GM19372 (cell line): ENCODE measurements around the gene CXXC5.

Experiments used
- ATAC-seq: cut with Tn5 transposase; IDR thresholded peaks from one replicate; pipeline ENCODE4 v1.9.1; 2021; ENCODE audit warnings: mild to moderate bottlenecking, low read depth, moderate library complexity; ENCODE audit not compliant: unreplicated experiment

Gene CXXC5

DNA sequence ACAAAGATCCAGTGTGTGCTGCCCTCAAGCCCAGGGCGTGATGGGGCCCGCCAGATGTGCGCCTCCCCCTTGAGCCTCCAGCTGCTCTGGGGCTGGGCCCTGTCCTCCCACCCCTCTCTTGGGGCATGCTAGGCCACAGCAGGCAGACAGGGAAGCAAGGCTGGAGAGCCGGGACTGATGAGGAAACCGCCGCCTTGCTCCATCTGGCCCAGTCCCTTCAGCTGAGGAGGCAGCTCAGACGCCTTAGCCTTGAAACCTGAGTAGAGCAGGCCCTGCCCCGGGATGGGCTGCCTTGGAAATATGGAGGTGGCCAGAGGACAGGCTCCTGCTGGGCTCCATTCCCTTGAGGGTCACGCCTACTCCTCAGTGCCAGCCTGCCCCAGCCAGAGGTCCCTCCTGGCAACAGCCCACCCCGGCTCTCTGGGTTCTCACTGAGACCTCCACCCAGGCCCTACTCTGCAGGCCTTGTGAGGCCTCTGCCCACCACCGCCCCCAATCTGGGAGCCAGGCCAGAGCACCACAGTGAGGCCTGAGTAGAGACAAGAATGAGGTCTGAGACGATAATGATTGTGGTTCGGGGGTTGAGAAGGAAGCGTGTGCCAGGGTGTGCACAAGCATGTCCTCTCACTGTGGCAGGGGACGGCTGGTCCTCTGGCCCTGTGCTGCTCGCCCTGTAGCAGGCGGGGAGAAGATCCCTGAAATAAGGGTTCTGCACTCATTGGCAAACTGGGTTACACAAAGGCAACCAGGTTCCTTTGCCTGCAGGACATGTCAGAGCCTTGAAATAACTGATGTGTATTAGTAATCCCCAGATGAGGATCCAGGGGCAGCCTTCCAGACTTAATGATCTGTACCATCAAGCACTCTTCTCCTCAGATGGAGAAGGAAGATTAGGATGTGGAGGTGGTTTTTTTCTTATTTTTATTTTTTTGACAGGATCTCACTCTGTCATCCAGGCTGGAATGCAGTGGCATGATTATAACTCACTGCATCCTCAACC, 30.9 kb downstream of the CXXC5 start:
- ATAC-seq = no peak

DNA sequence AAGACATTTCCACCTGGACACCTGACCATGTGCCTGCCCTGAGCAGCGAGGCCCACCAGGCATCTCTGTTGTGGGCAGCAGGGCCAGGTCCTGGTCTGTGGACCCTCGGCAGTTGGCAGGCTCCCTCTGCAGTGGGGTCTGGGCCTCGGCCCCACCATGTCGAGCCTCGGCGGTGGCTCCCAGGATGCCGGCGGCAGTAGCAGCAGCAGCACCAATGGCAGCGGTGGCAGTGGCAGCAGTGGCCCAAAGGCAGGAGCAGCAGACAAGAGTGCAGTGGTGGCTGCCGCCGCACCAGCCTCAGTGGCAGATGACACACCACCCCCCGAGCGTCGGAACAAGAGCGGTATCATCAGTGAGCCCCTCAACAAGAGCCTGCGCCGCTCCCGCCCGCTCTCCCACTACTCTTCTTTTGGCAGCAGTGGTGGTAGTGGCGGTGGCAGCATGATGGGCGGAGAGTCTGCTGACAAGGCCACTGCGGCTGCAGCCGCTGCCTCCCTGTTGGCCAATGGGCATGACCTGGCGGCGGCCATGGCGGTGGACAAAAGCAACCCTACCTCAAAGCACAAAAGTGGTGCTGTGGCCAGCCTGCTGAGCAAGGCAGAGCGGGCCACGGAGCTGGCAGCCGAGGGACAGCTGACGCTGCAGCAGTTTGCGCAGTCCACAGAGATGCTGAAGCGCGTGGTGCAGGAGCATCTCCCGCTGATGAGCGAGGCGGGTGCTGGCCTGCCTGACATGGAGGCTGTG, 32.4 kb downstream of the CXXC5 start:
- ATAC-seq = no peak

GRCh38 chr5:139681112-139681458, 32.9 kb downstream of the CXXC5 start:
- ATAC-seq = no peak

GRCh38 chr5:139681466-139681865, 33.3 kb downstream of the CXXC5 start:
- no peak for ATAC-seq

DNA sequence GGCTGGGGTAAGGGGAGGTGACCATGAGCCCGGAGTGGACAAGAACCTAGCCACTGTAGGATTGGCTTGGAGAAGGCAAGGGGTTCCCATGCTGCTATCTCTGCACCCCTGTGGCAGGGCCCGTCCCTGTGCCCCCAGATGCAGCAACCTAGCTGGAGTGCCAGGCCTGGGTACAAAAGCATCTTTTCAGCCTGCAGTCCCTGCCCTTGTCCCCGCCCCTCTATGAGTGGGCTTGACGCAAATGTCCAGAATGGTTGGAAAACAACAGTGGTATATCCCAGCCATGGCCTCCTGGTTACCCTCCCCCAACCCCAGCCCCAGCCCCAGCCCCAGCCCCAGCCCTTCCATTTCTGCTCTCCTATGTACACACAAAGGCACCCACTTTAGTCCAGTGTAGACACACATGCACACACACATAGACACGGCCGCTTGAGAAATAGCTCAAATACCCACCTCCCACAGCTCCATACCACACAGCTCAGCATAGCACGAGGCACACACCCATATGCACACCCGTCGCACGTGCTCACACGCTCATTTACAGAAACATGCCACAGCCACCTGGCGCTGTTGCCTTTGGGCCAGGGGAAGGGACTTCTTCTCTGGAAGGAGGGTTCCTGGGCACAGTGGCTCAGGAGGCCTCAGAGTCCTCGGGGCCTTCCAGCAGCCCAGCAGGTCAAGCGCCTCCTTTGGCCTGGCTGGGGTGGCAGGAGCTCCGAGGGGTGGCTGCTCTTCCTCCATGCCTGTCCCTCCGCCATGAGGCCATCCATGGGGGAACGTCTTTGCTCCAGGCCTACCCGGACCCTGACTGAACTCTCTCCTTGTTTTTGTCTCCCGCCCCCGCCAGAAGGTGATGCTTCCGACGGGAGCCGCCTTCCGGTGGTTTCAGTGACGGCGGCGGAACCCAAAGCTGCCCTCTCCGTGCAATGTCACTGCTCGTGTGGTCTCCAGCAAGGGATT, 34.1 kb downstream of the CXXC5 start:
- no peak for ATAC-seq

DNA sequence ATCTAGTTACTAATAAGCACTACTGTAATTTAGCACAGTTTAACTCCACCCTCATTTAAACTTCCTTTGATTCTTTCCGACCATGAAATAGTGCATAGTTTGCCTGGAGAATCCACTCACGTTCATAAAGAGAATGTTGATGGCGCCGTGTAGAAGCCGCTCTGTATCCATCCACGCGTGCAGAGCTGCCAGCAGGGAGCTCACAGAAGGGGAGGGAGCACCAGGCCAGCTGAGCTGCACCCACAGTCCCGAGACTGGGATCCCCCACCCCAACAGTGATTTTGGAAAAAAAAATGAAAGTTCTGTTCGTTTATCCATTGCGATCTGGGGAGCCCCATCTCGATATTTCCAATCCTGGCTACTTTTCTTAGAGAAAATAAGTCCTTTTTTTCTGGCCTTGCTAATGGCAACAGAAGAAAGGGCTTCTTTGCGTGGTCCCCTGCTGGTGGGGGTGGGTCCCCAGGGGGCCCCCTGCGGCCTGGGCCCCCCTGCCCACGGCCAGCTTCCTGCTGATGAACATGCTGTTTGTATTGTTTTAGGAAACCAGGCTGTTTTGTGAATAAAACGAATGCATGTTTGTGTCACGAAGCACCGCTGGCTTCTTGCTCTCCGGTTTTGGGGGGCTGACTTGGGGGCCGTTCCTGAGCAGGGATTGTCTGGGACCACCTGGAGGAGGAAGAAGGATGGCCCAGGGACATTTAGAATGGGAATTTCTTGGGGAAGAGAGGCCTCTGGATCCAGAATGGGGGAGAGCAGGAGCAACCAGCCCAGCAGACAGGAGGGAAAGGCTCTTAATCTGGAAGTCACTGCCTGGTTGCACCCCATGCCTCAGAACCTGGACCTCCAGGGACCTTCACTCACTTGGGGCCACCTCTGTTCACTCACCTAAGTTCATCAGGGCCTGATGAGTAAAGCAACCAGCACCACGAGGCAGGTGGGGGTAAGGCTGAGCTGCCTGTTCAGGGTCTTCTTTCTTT, 35.4 kb downstream of the CXXC5 start:
- no peak for ATAC-seq

DNA sequence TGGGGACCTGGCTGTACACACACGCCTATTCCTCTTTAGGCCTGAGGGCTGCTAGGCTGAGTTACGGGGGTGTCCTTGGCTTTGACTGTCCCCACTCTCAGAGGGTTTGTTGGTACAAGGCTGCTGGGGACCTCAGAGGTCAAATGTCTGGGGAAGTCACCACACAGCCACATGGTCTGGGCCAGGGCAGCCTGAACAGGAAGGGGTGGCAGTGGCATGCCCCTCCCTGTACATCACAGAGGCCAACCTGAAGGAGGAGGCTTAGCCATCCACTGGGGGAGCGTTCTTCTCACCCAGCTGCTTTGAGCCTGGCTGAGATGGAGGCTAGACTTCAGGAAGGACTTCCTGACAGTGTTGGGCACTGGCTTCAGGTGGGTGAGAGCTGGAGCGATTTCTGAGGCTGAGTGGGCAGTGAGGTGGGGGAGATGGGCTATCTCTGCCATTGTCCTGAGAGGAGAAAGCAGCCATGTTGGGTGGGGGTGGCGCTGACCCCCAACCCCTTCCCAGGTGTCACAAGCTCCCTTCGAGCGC, 36.3 kb downstream of the CXXC5 start:
- no peak for ATAC-seq

GRCh38 chr5:139684881-139685749, 37.0 kb downstream of the CXXC5 start:
- no peak for ATAC-seq

DNA sequence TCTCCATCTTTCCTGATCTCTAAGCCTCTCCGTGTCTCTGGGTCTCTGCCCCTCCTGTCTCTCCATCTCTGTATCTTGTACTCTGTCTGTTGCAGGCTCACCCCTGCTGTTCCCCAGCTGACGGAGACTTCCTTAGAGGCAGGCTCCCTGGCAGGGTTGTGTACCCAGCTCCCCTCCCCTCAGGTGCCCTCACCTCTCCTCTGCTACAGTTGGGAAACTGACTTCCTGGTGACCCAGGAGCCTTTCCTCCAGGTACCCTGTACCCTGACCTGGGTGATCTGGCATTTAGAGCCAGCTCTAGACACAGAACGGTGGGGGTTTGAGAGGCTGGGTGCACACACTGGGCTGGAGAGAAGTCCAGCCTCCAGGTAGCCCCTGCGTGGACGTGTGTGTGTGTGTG, 37.7 kb downstream of the CXXC5 start:
- no peak for ATAC-seq

- ATAC-seq = no peak
Observed at GRCh38 chr5:139686356-139686705, 38.2 kb downstream of the CXXC5 start.

- no peak for ATAC-seq
Observed at GRCh38 chr5:139686706-139687441, 38.7 kb downstream of the CXXC5 start.

DNA sequence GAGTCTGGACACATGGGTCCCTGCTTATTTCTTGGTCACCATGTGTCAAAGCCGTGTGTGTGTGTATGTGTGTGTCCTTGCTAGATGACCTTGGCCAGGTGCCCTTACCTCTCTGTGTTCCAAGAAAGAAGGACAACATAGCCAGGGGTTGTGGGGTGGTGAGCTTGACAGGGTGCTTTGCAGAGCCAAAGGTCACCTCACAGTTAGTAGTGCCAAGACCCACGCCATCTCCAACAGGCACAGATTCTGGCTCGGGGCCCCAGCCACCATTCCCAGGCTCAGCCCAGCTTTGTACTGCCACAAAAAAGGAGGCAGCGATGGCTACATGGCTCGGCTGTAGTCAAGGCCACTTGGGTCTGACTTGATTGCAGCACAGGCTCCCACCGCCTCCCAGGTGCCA, 39.5 kb downstream of the CXXC5 start:
- no peak for ATAC-seq

- no peak for ATAC-seq
Observed at GRCh38 chr5:139688088-139688702, 40.0 kb downstream of the CXXC5 start.

- ATAC-seq = no peak
Observed at GRCh38 chr5:139688751-139689372, 40.7 kb downstream of the CXXC5 start.

DNA sequence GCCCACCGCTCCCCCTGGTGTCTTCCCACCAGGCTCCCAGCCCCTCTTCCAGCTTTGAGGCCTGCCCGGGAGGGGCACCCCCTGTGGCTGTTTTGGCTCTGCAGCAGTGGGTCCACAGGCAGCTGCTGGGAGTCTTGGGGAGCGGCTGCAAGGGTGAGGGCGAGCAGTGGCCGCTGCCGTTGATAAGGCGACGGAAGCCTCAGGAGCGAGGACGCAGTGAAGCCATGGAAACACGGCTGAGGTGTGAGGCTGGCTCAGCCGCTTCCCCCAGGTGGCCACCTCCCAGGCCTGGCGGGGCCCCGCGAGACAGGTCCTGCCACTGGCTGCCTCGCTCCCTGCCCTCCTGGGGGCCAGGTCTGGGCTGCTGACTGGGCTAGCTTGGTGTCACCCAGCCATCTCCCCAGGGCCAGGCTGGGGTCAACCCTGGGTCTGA, 41.5 kb downstream of the CXXC5 start:
- no peak for ATAC-seq

- no peak for ATAC-seq
Observed at GRCh38 chr5:139690064-139690802, 42.1 kb downstream of the CXXC5 start.
